HEK293T (cell line): Measurements from ENCODE around the gene PAX7.

Experiments used
- ARNT ChIP-seq: fragments of 450-650 bp; IDR thresholded peaks from 2 replicates; pipeline ENCODE4 v1.6.1; 2017; ENCODE audit warnings: mild to moderate bottlenecking
- BHLHE40 ChIP-seq: fragments of 450-650 bp; IDR thresholded peaks from 2 replicates; pipeline ENCODE4 v1.6.1; 2016; ENCODE audit warnings: mild to moderate bottlenecking, moderate library complexity, borderline replicate concordance
- ELF4 ChIP-seq: fragments of 450-650 bp; IDR thresholded peaks from 2 replicates; pipeline ENCODE4 v1.6.1; 2017; ENCODE audit warnings: antibody characterized with exemption
- FOXA1 ChIP-seq: fragments of 450-650 bp; IDR thresholded peaks from 2 replicates; pipeline ENCODE4 v1.6.1; 2016; ENCODE audit warnings: mild to moderate bottlenecking
- FOXK2 ChIP-seq: fragments of 450-650 bp; IDR thresholded peaks from 2 replicates; pipeline ENCODE4 v1.6.1; 2016; ENCODE audit warnings: mild to moderate bottlenecking
- HDGF ChIP-seq: fragments of 450-650 bp; IDR thresholded peaks from 2 replicates; pipeline ENCODE4 v1.6.1; 2017; ENCODE audit warnings: antibody characterized with exemption, borderline replicate concordance
- SP1 ChIP-seq: fragments of 450-650 bp; IDR thresholded peaks from 2 replicates; pipeline ENCODE4 v1.6.1; 2017
- SUZ12 ChIP-seq: fragments of 450-650 bp; IDR thresholded peaks from 2 replicates; pipeline ENCODE4 v1.6.1; 2016; ENCODE audit warnings: mild to moderate bottlenecking
- TARDBP ChIP-seq: fragments of 450-650 bp; IDR thresholded peaks from 2 replicates; pipeline ENCODE4 v1.6.1; 2016
- ZNF384 ChIP-seq: fragments of 450-650 bp; IDR thresholded peaks from 2 replicates; pipeline ENCODE4 v1.6.1; 2016

GRCh38 chr1:18700530-18700929 is 69.9 kb downstream of the PAX7 start:
- no peak for TF ChIP-seq BHLHE40
- TF ChIP-seq SUZ12 = no peak
- TF ChIP-seq FOXA1 = no peak
- no peak for TF ChIP-seq ARNT
- TF ChIP-seq HDGF = no peak
- no peak for TF ChIP-seq SP1
- no peak for TF ChIP-seq FOXK2
- no peak for TF ChIP-seq ZNF384
- TF ChIP-seq ELF4 = no peak
- TF ChIP-seq TARDBP = no peak
